ENCODE data around the gene FNBP1L. TPM values are rescaled to one million over a fixed set of nuclear protein-coding genes. Genes with fewer than 3 reads are reported as not detected.

FNBP1L gene
- total RNA-seq, 2 donors from 2014 or later = 12.2 to 13.2 TPM

GRCh38 chr1:93531193-93531592 lies 83.3 kb downstream of the FNBP1L start:
- Histone ChIP-seq H3K4me1 (ENCODE audit: control insufficient read depth in 1 of 2, low read depth in 2 of 2) (no peaks in the 10 kb centered on the region), H3K36me3 (no peaks in the 10 kb centered on the region), H3K9me3 (no peaks in the 10 kb centered on the region), H3K27ac (no peak overlapping the region), H3K4me3 (no peak overlapping the region), H3K27me3 (replicated peaks; ENCODE audit: insufficient read depth) (no peaks in the 10 kb centered on the region)
- no peak for TF ChIP-seq CTCF (IDR thresholded peaks at IDR 0.05)
- DNase-seq (ENCODE audit: low spot score) = no peak
- no peak for ATAC-seq (ENCODE audit: insufficient number of reproducible peaks, low FRiP score, low read depth)

- H3K4me1 ChIP-seq (ENCODE audit: control insufficient read depth in 1 of 2, low read depth in 2 of 2) = no peaks in the 10 kb centered on the region
- H3K9me3 ChIP-seq = no peaks in the 10 kb centered on the region
- DNase-seq (ENCODE audit: low spot score) (no peak), ATAC-seq (ENCODE audit: insufficient number of reproducible peaks, low FRiP score, low read depth) (no peak)
- no peak for TF ChIP-seq CTCF (IDR thresholded peaks at IDR 0.05)
- no peak overlapping the region for H3K4me3 ChIP-seq
- H3K27ac ChIP-seq = no peak overlapping the region
- no peaks in the 10 kb centered on the region for H3K36me3 ChIP-seq
- no peaks in the 10 kb centered on the region for H3K27me3 ChIP-seq (replicated peaks; ENCODE audit: insufficient read depth)
Observed at GRCh38 chr1:93532780-93533378, 85.0 kb downstream of the FNBP1L start.

- Histone ChIP-seq H3K4me1 (ENCODE audit: control insufficient read depth in 1 of 2, low read depth in 2 of 2) (no peaks in the 10 kb centered on the region), H3K27me3 (replicated peaks; ENCODE audit: insufficient read depth) (no peaks in the 10 kb centered on the region), H3K36me3 (no peaks in the 10 kb centered on the region), H3K9me3 (no peaks in the 10 kb centered on the region), H3K27ac (no peak overlapping the region), H3K4me3 (no peak overlapping the region)
- no peak for TF ChIP-seq CTCF (IDR thresholded peaks at IDR 0.05)
- DNase-seq (ENCODE audit: low spot score) (no peak), ATAC-seq (ENCODE audit: insufficient number of reproducible peaks, low FRiP score, low read depth) (no peak)
Observed at GRCh38 chr1:93533677-93534076, 85.8 kb downstream of the FNBP1L start.

- TF ChIP-seq CTCF (IDR thresholded peaks at IDR 0.05) = no peak
- no peaks in the 10 kb centered on the region for H3K9me3 ChIP-seq
- H3K4me3 ChIP-seq = no peak overlapping the region
- no peak overlapping the region for H3K27ac ChIP-seq
- H3K27me3 ChIP-seq (replicated peaks; ENCODE audit: insufficient read depth) = no peaks in the 10 kb centered on the region
- H3K4me1 ChIP-seq (ENCODE audit: control insufficient read depth in 1 of 2, low read depth in 2 of 2) = no peaks in the 10 kb centered on the region
- no peaks in the 10 kb centered on the region for H3K36me3 ChIP-seq
- DNase-seq (ENCODE audit: low spot score) = no peak
- ATAC-seq (ENCODE audit: insufficient number of reproducible peaks, low FRiP score, low read depth) = no peak
Observed at GRCh38 chr1:93537396-93537795, 89.5 kb downstream of the FNBP1L start.

- TF ChIP-seq CTCF (IDR thresholded peaks at IDR 0.05) = no peak
- Histone ChIP-seq H3K4me1 (ENCODE audit: control insufficient read depth in 1 of 2, low read depth in 2 of 2) (no peaks in the 10 kb centered on the region), H3K4me3 (no peak overlapping the region), H3K36me3 (no peaks in the 10 kb centered on the region), H3K27me3 (replicated peaks; ENCODE audit: insufficient read depth) (no peaks in the 10 kb centered on the region), H3K27ac (no peak overlapping the region), H3K9me3 (no peaks in the 10 kb centered on the region)
- DNase-seq (ENCODE audit: low spot score) (no peak), ATAC-seq (ENCODE audit: insufficient number of reproducible peaks, low FRiP score, low read depth) (no peak)
Observed at GRCh38 chr1:93537924-93538323, 90.0 kb downstream of the FNBP1L start.
